Glutamatergic neuron (in vitro differentiated cells): ENCODE measurements around the gene SLC17A4. TPM values are rescaled to one million over a fixed set of nuclear protein-coding genes. Genes with fewer than 3 reads are reported as not detected.

Experiments used
- DNase-seq: peaks from one replicate; pipeline ENCODE4 v3.0.0; 2022
- H3K27ac Mint-ChIP-seq: one replicate; pipeline ENCODE4 v1.8.0; 2020; ENCODE audit warnings: mild to moderate bottlenecking, mixed read lengths, inconsistent platforms; ENCODE audit not compliant: unreplicated experiment
- H3K27me3 Mint-ChIP-seq: one replicate; pipeline ENCODE4 v1.8.0; 2020; ENCODE audit warnings: mild to moderate bottlenecking, moderate library complexity, mixed read lengths, inconsistent platforms; ENCODE audit not compliant: unreplicated experiment
- H3K36me3 Mint-ChIP-seq: one replicate; pipeline ENCODE4 v1.8.0; 2020; ENCODE audit warnings: mild to moderate bottlenecking, mixed read lengths, inconsistent platforms; ENCODE audit not compliant: unreplicated experiment
- H3K4me1 Mint-ChIP-seq: one replicate; pipeline ENCODE4 v1.8.0; 2020; ENCODE audit warnings: mild to moderate bottlenecking, low read depth, mixed read lengths, inconsistent platforms; ENCODE audit not compliant: unreplicated experiment
- H3K4me3 Mint-ChIP-seq: one replicate; pipeline ENCODE4 v1.8.0; 2020; ENCODE audit warnings: mild to moderate bottlenecking, mixed read lengths, inconsistent platforms; ENCODE audit not compliant: unreplicated experiment
- H3K9me3 Mint-ChIP-seq: one replicate; pipeline ENCODE4 v1.8.0; 2020; ENCODE audit warnings: mild to moderate bottlenecking, moderate library complexity, mixed read lengths, inconsistent platforms; ENCODE audit not compliant: unreplicated experiment
- CTCF ChIP-seq: fragments of 200-600 bp; sonication (generic); IDR thresholded peaks from one replicate; pipeline ENCODE4 v1.5.0; 2021; ENCODE audit not compliant: partially characterized antibody, unreplicated experiment
- long read RNA-seq: library from polyadenylated mRNA; unstranded; transcript quantifications from one replicate; pipeline ENCODE4 v2.0.0, GENCODE V29; 2020; ENCODE audit not compliant: unreplicated experiment
- total RNA-seq: library from RNA; stranded (reverse); fragmentation: NEBNext Ultra II Directional; extraction: Animal tissue kit (Norgen Biotek cat#: 25700); gene quantifications from one replicate; pipeline ENCODE4 v1.2.1, GENCODE V29; 2021; ENCODE audit not compliant: unreplicated experiment

Gene SLC17A4
- not detected for total RNA-seq
- long read RNA-seq = 0 reads

GRCh38 chr6:25754535-25754934 lies at the start of gene SLC17A4:
TSS of gene SLC17A4 (plus strand) at chr6:25754742. CDS start at chr6:25761963, 7,221 bp downstream.
- H3K9me3 Mint-ChIP-seq = peaks cover 2% of the 10 kb centered on the region
- peaks cover 2% of the 10 kb centered on the region for H3K27me3 Mint-ChIP-seq
- H3K36me3 Mint-ChIP-seq = no peaks in the 10 kb centered on the region
- TF ChIP-seq CTCF = no peak
- no peak within 1 kb of the TSS for H3K27ac Mint-ChIP-seq
- H3K4me3 Mint-ChIP-seq = no peak within 1 kb of the TSS
- no peaks in the 10 kb centered on the region for H3K4me1 Mint-ChIP-seq
- DNase-seq = no peak

- no peak for DNase-seq
- TF ChIP-seq CTCF = no peak
- Mint-ChIP-seq H3K4me1 (no peaks in the 10 kb centered on the region), H3K27me3 (no peaks in the 10 kb centered on the region), H3K36me3 (no peaks in the 10 kb centered on the region), H3K27ac (no peak overlapping the region), H3K9me3 (peaks cover 2% of the 10 kb centered on the region), H3K4me3 (no peak overlapping the region)
Observed at GRCh38 chr6:25706314-25707014, 48.1 kb upstream of the SLC17A4 start.

GRCh38 chr6:25709761-25710160 lies 44.8 kb upstream of the SLC17A4 start:
- Mint-ChIP-seq H3K36me3 (no peaks in the 10 kb centered on the region), H3K27ac (no peak overlapping the region), H3K27me3 (no peaks in the 10 kb centered on the region), H3K4me1 (no peaks in the 10 kb centered on the region), H3K9me3 (peaks cover 2% of the 10 kb centered on the region), H3K4me3 (no peak overlapping the region)
- no peak for DNase-seq
- TF ChIP-seq CTCF = no peak

GRCh38 chr6:25710287-25710686 lies 44.3 kb upstream of the SLC17A4 start:
- no peak for TF ChIP-seq CTCF
- Mint-ChIP-seq H3K27ac (no peak overlapping the region), H3K4me1 (no peaks in the 10 kb centered on the region), H3K36me3 (no peaks in the 10 kb centered on the region), H3K27me3 (no peaks in the 10 kb centered on the region), H3K4me3 (no peak overlapping the region), H3K9me3 (peaks cover 2% of the 10 kb centered on the region)
- DNase-seq = no peak

GRCh38 chr6:25713824-25714223 lies 40.7 kb upstream of the SLC17A4 start:
- no peak for DNase-seq
- Mint-ChIP-seq H3K36me3 (no peaks in the 10 kb centered on the region), H3K9me3 (peaks cover 2% of the 10 kb centered on the region), H3K4me1 (no peaks in the 10 kb centered on the region), H3K27me3 (no peaks in the 10 kb centered on the region), H3K4me3 (no peak overlapping the region), H3K27ac (no peak overlapping the region)
- no peak for TF ChIP-seq CTCF
